ENCODE measurements around the gene SLC25A1. TPM values are rescaled to one million over a fixed set of nuclear protein-coding genes. Genes with fewer than 3 reads are reported as not detected.

SLC25A1 gene
- total and polyA plus RNA-seq, 2 of the 4 experiments (the other 2 are of a cell fraction): 41.0 to 56.5 TPM

GRCh38 chr22:19128009-19128401 is 50.5 kb downstream of the SLC25A1 start:
- no peak overlapping the region for H3K23ac ChIP-seq (ENCODE audit: low read depth, low read length)
- peaks cover under 1% of the 10 kb centered on the region for H3K4me1 ChIP-seq (ENCODE audit: control insufficient read depth, insufficient read depth, low read length)
- no peak overlapping the region for H3K18ac ChIP-seq (ENCODE audit: low read depth, low read length)
- ChIA-PET CTCF (no interaction called here), POLR2A (ENCODE audit: unreplicated experiment) (no interaction called here)
- no peak overlapping the region for H2AFZ ChIP-seq (replicated peaks; ENCODE audit: low read length, poor library complexity)
- no peak overlapping the region for H3K4me2 ChIP-seq (ENCODE audit: low read depth, low read length)
- no peak overlapping the region for H3K56ac ChIP-seq (ENCODE audit: extremely low read depth, insufficient read depth, low read length)
- no peak overlapping the region for H3K9ac ChIP-seq (ENCODE audit: low read depth, low read length)
- in situ Hi-C loops (cut with MboI; ENCODE audit: low sequenced_read_pairs) (no loop called here), intact Hi-C loops (cut with micrococcal nuclease) (no loop called here), dilution Hi-C loops (cut with HindIII; ENCODE audit: low sequenced_read_pairs, unreplicated experiment) (no loop called here)
- ATAC-seq (ENCODE audit: low read depth) (no peak), DNase-seq (no peak)
- H2BK15ac ChIP-seq (ENCODE audit: low read depth, low read length): no peak overlapping the region
- H3K27ac ChIP-seq (ENCODE audit: insufficient read depth, low read length): no peak overlapping the region
- no peak overlapping the region for H3K4ac ChIP-seq (ENCODE audit: low read depth, low read length)
- no peak overlapping the region for H3K14ac ChIP-seq (replicated peaks; ENCODE audit: low read depth, low read length)
- no peaks in the 10 kb centered on the region for H3K79me1 ChIP-seq (ENCODE audit: low read depth in 1 of 2, low read length in 2 of 2)
- no peak overlapping the region for H4K5ac ChIP-seq (ENCODE audit: low read depth, low read length)
- H2BK120ac ChIP-seq (ENCODE audit: low read depth, low read length): no peak overlapping the region
- H2BK5ac ChIP-seq (ENCODE audit: low read depth, low read length, poor library complexity, severe bottlenecking): no peak overlapping the region
- no peak overlapping the region for H2AK5ac ChIP-seq (ENCODE audit: low read depth, low read length)
- TF ChIP-seq ELK1 (IDR thresholded peaks at IDR 0.05; ENCODE audit: borderline replicate concordance, low read depth, low read length) (no peak), FOS (IDR thresholded peaks at IDR 0.05; ENCODE audit: low read depth, low read length) (no peak), RFX5 (IDR thresholded peaks at IDR 0.05; ENCODE audit: low read depth, low read length) (no peak), SMC3 (IDR thresholded peaks at IDR 0.05; ENCODE audit: low read depth, low read length) (no peak)
- H3K9me3 ChIP-seq (ENCODE audit: control insufficient read depth, insufficient read depth, low read length): no peaks in the 10 kb centered on the region
- no peak overlapping the region for H2BK20ac ChIP-seq (ENCODE audit: low read depth, low read length)
- BruUV-seq (replicated peaks): no TSS peak
- no peak overlapping the region for H4K8ac ChIP-seq (ENCODE audit: low read depth in 2 of 2, low read length in 2 of 2)
- peaks cover 14% of the 10 kb centered on the region for H3K36me3 ChIP-seq (ENCODE audit: control insufficient read depth, insufficient read depth, low read length)
- H4K91ac ChIP-seq (ENCODE audit: insufficient read depth, low read depth, low read length): no peak overlapping the region
- no peaks in the 10 kb centered on the region for H4K20me1 ChIP-seq (ENCODE audit: insufficient read depth, low read length)
- no peak overlapping the region for H3K4me3 ChIP-seq (ENCODE audit: insufficient read depth, low read depth, low read length)
- peaks cover 3% of the 10 kb centered on the region; the same call in 1 of the 2 replicates for H3K9me1 ChIP-seq (ENCODE audit: insufficient read depth, low read length)
- no peaks in the 10 kb centered on the region for H3K27me3 ChIP-seq (ENCODE audit: control insufficient read depth, insufficient read depth, low read length)
- H2AK9ac ChIP-seq (replicated peaks; ENCODE audit: low read depth, low read length, poor library complexity): no peak overlapping the region
- WGBS, 2 experiments (ENCODE audit: extremely low coverage in 2 of 2, insufficient read length in 1 of 2): no CpG with 5 or more reads among the region's 7 CpGs
